Heart right ventricle (tissue), 16 donors: Measurements from ENCODE around the gene PRICKLE1. TPM values are rescaled to one million over a fixed set of nuclear protein-coding genes. Genes with fewer than 3 reads are reported as not detected.
A peak's percentile ranks its signal among the peaks of the same experiment; 100 is the strongest.

Experiments
- ATAC-seq, 8 donors: fragments of 200-7000 bp; cut with Tn5 transposase; one replicate each; pipeline ENCODE4 v1.9.1; 2020; ENCODE audit warnings: mild to moderate bottlenecking in 8 of 8, moderate library complexity in 8 of 8, moderate number of reproducible peaks in 1 of 8
- DNase-seq, 2 donors: peaks; one replicate each; pipeline ENCODE4 v3.0.0-alpha.2; 2020
- H3K27ac ChIP-seq, 10 donors: fragments of 200-600 bp; sonication (generic) in 2 of 10; one replicate each; pipeline versions ENCODE4 v1.5.0 to v1.8.0; 2020 to 2022; ENCODE audit warnings: mild to moderate bottlenecking in 3 of 10
- H3K27me3 ChIP-seq, 7 donors: fragments of 200-600 bp; one replicate each; pipeline ENCODE4 v1.8.0; 2021 to 2022; ENCODE audit warnings: mild to moderate bottlenecking in 2 of 7
- H3K36me3 ChIP-seq, 9 donors: fragments of 200-600 bp; sonication (generic) in 1 of 9; one replicate each; pipeline versions ENCODE4 v1.5.0 to v1.8.0; 2020 to 2022; ENCODE audit warnings: mild to moderate bottlenecking in 2 of 9
- H3K4me1 ChIP-seq, 9 donors: fragments of 200-600 bp; sonication (generic) in 1 of 9; one replicate each; pipeline versions ENCODE4 v1.5.0 to v1.8.0; 2020 to 2022; ENCODE audit warnings: mild to moderate bottlenecking in 4 of 9
- H3K4me3 ChIP-seq, 10 donors: fragments of 200-600 bp; sonication (generic) in 2 of 10; one replicate each; pipeline versions ENCODE4 v1.5.0 to v1.8.0; 2020 to 2022; ENCODE audit warnings: mild to moderate bottlenecking in 7 of 10, moderate library complexity in 2 of 10
- H3K9me3 ChIP-seq, 11 donors: fragments of 200-600 bp in 10 of 11; sonication (generic) in 2 of 11; one replicate each; pipeline versions ENCODE4 v1.5.0 to v1.8.0; 2013 to 2022; ENCODE audit warnings: mild to moderate bottlenecking in 2 of 11, control low read depth in 1 of 11, moderate library complexity in 1 of 11
- CTCF ChIP-seq, 9 donors: fragments of 200-600 bp; sonication (generic) in 2 of 9; IDR thresholded peaks; one replicate each; pipeline versions ENCODE4 v1.5.0 to v1.8.0; 2021 to 2022; ENCODE audit warnings: antibody characterized with exemption in 9 of 9, mild to moderate bottlenecking in 5 of 9, moderate library complexity in 1 of 9
- WGBS, 2 donors: extraction: QIAGEN DNeasy Blood & Tissue Kit; methylation state at CpG; one replicate each; pipeline ENCODE4 v1.1.7; 2013; ENCODE audit warnings: inconsistent platforms in 1 of 2; 5-methylcytosine and 5-hydroxymethylcytosine counted together
- intact Hi-C, 10 donors: fragments of 100-400 bp; cut with DNase I; formaldehyde crosslinking; loops; one replicate each; pipeline versions ENCODE4 v1.11.1 to v1.14.2; 2022
- polyA plus RNA-seq, 2 donors: library from polyadenylated mRNA; stranded (reverse); fragments of 200-250 nt; gene quantifications; one replicate each; pipeline ENCODE4 v1.2.3, GENCODE V29; 2013
- total RNA-seq, 10 donors: library from RNA; stranded (reverse); fragmentation: NEBNext Ultra II Directional in 3 of 10; extraction: Animal tissue kit (Norgen Biotek cat#: 25700) in 3 of 10; gene quantifications; one replicate each; pipeline versions ENCODE4 v1.2.1 to v1.2.4, GENCODE V29; 2021 to 2023
- donor health status: Arrhythmogenic right ventricular cardiomyopathy.
- donor health status: ischemic (EF 13 %, LVEDD 7.1; RV severe dilation, severe dysfunction).
- donor health status: healthy with polysubstance abuse.
- donor health status: DM: no; HTN: yes; CAD: no.
- donor health status: DM: no; HTN: no; CAD: no.
- donor health status: ischemic (EF 25% LVEDD 6.9; RV normal size, moderate dysfunction).
- donor health status: ischemic (EF 25% LVEDD 5.7; RV mildly dilated, moderate dysfunction).
- donor health status: healthy.
- donor health status: DM: yes; HTN: yes; CAD: no.
- donor health status: Ischemic cardiomyopathy.
- donor health status: ischemic (EF 35%, LVEDD 5.7; RV mildly dilated, moderate dysfunction).
- donor health status: nonischemic (EF 11% LVEDD 7.7; RV severe dilation, severe dysfunction).
- donor health status: DM: yes; HTN: yes; CAD: no.
- donor health status: PGD.
- donor health status: ischemic (EF 29% LVEDD 5.4; RV normal size, mild dysfunction).
- donor health status: nonischemic (EF 23%, LVEDD 6.1; RV moderate dilation, normal function).

PRICKLE1 gene
- total and polyA plus RNA-seq, 12 donors = 2.9 to 36.9 (median 17.8) TPM

GRCh38 chr12:42459336-42459847 lies 130.2 kb downstream of the PRICKLE1 start:
- DNase-seq (no peak), ATAC-seq (no peak)
- no peaks in the 10 kb centered on the region for H3K9me3 ChIP-seq
- H3K36me3 ChIP-seq = peaks cover 0 to 82% (median 27%) of the 10 kb centered on the region in 9 donors
- peaks cover 0 to 15% (median 9%) of the 10 kb centered on the region in 9 donors for H3K4me1 ChIP-seq
- intact Hi-C loops = no loop called here
- H3K27ac ChIP-seq = no peak overlapping the region
- TF ChIP-seq CTCF (IDR thresholded peaks at IDR 0.05) = no peak
- WGBS, 2 donors = 85 to 86% methylated on average over 12 of the region's 12 CpGs
- no peaks in the 10 kb centered on the region for H3K27me3 ChIP-seq
- H3K4me3 ChIP-seq = no peak overlapping the region

DNA sequence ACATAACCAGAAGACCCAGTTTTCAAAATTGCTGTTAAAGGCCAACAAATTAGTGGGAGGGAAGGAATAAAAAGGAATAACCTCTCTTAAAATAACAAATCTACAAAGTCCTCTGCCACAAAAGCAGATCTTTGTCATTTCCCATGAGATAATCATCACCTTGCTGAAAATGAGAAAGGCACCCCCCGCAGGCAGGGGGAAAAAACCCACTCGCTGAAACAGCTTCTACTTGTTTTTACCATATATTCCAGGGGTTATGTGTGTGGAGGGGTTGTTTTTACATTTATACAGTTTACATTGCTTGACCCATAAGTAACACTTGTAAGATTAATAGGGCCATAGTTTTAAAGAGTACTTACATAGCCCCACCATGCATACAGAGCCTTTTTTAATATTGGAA lies 131.0 kb downstream of the PRICKLE1 start:
- intact Hi-C loops = no loop called here
- Histone ChIP-seq H3K36me3 (peaks cover 0 to 74% (median 19%) of the 10 kb centered on the region in 9 donors), H3K9me3 (no peaks in the 10 kb centered on the region), H3K27me3 (no peaks in the 10 kb centered on the region), H3K27ac (no peak overlapping the region), H3K4me1 (peaks cover 0 to 15% (median 9%) of the 10 kb centered on the region in 9 donors), H3K4me3 (no peak overlapping the region)
- 89 to 91% methylated on average over 2 of the region's 2 CpGs for WGBS, 2 donors
- TF ChIP-seq CTCF (IDR thresholded peaks at IDR 0.05) = no peak
- DNase-seq (no peak), ATAC-seq (no peak)

DNA sequence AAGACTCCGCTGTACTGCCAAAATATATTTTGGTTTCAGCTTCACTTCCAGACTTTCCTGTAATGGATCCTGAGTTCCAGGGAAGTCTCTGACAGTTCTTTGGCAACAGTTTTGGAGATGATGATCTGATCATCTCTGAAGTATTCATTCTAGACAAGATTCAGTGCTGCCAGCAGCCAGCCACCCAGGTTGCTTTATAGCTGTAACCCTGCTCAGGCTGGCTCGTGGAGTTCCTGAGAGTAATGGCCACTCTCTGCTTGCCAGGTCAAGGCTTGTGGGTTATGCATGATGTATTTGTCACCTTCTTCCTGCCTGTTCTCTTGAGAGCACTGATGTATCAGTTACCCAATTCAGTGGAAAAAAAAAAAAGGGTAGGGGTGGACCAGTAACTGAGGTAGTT lies 139.3 kb downstream of the PRICKLE1 start:
- peak in 1 of 8 donors; percentile 41 for ATAC-seq
- Histone ChIP-seq H3K36me3 (peaks cover 0 to 39% (median 10%) of the 10 kb centered on the region in 9 donors), H3K27me3 (no peaks in the 10 kb centered on the region), H3K4me3 (no peak overlapping the region), H3K9me3 (no peaks in the 10 kb centered on the region), H3K4me1 (peaks cover 0 to 12% (median 4%) of the 10 kb centered on the region in 9 donors), H3K27ac (no peak overlapping the region)
- intact Hi-C loops = no loop called here
- no peak for TF ChIP-seq CTCF (IDR thresholded peaks at IDR 0.05)
- 51 to 73% methylated on average over 2 of the region's 2 CpGs for WGBS, 2 donors
- DNase-seq = no peak

DNA sequence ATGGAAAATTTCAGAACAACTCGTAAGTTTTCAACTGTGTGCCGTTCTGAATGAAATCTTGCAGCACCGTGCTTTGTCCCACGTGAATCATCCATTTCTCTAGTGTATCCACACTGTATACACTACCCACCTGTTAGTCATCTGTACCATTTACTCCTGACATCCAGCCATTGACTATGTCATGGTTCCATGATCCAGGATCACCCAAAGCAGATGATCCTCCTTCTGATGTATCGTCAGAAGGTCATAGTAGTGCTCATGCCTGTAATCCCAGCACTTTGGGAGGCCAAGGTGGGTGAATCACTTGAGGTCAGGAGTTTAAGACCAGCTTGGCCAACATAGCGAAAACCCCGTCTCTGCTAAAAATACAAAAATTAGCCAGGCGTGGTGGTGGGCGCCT lies 140.7 kb downstream of the PRICKLE1 start:
- ATAC-seq (no peak), DNase-seq (no peak)
- WGBS, 2 donors = 96 to 98% methylated on average over 9 of the region's 9 CpGs
- no peak for TF ChIP-seq CTCF (IDR thresholded peaks at IDR 0.05)
- intact Hi-C loops = no loop called here
- H3K4me3 ChIP-seq = no peak overlapping the region
- peaks cover 0 to 11% (median 0%) of the 10 kb centered on the region in 11 donors for H3K9me3 ChIP-seq
- no peaks in the 10 kb centered on the region for H3K27me3 ChIP-seq
- H3K36me3 ChIP-seq = peaks cover 0 to 53% (median 10%) of the 10 kb centered on the region in 9 donors
- peaks cover 0 to 10% (median 4%) of the 10 kb centered on the region in 9 donors for H3K4me1 ChIP-seq
- H3K27ac ChIP-seq = no peak overlapping the region
